NCI-H1092 treated with DMSO at 0.1 percent for 48 hours (cell line): ENCODE data around the gene MTMR8.
A peak's percentile ranks its signal among the peaks of the same experiment; 100 is the strongest.
"Not testable (repeated sequence)": the region's sequence is repeated elsewhere in the genome, so short reads cannot be mapped to it uniquely, and the experiment has no call there.

Source experiments
- DNase-seq: peaks from one replicate; lab custom pipeline; 2025; lab: John Stamatoyannopoulos, UW

The MTMR8 gene

GRCh38 chrX:64394874-64395567 lies at the start of gene MTMR8:
TSS of gene MTMR8 (minus strand) at chrX:64395452. CDS start at chrX:64395363, 89 bp downstream.
- peak; percentile 22 for DNase-seq

GRCh38 chrX:64439551-64439950 lies 44.3 kb upstream of the MTMR8 start:
- no peak for DNase-seq

GRCh38 chrX:64437665-64438064 lies 42.4 kb upstream of the MTMR8 start:
- DNase-seq = no peak

- no peak for DNase-seq
These were observed 42.0 kb upstream of the MTMR8 start for GRCh38 chrX:64437218-64437617.

- no peak for DNase-seq
These were observed 33.1 kb upstream of the MTMR8 start for GRCh38 chrX:64428371-64428770.

GRCh38 chrX:64427787-64428186 lies 32.5 kb upstream of the MTMR8 start:
- no peak for DNase-seq

GRCh38 chrX:64427281-64427680 lies 32.0 kb upstream of the MTMR8 start:
- no peak for DNase-seq

- not testable (repeated sequence) for DNase-seq
These were observed 14.5 kb upstream of the MTMR8 start for GRCh38 chrX:64409730-64410129.

- DNase-seq = no peak
These were observed 2.8 kb upstream of the MTMR8 start for GRCh38 chrX:64398088-64398487.

GRCh38 chrX:64395568-64395929 lies 297 bp upstream of the MTMR8 start:
- no peak for DNase-seq

GRCh38 chrX:64394059-64394873 lies 986 bp downstream of the MTMR8 start:
- DNase-seq = no peak

GRCh38 chrX:64389489-64389888 lies 5.8 kb downstream of the MTMR8 start:
- DNase-seq = no peak

GRCh38 chrX:64380789-64381188 lies 14.5 kb downstream of the MTMR8 start:
- not testable (repeated sequence) for DNase-seq

- no peak for DNase-seq
These were observed 15.3 kb downstream of the MTMR8 start for GRCh38 chrX:64379924-64380323.

- no peak for DNase-seq
These were observed 17.5 kb downstream of the MTMR8 start for GRCh38 chrX:64377753-64378152.

- DNase-seq = no peak
These were observed 43.2 kb downstream of the MTMR8 start for GRCh38 chrX:64352081-64352480.

- DNase-seq = no peak
These were observed 44.7 kb downstream of the MTMR8 start for GRCh38 chrX:64350521-64350920.

GRCh38 chrX:64350047-64350446 lies 45.2 kb downstream of the MTMR8 start:
- no peak for DNase-seq

GRCh38 chrX:64342811-64343210 lies 52.4 kb downstream of the MTMR8 start:
- DNase-seq = no peak

- DNase-seq = no peak
These were observed 57.0 kb downstream of the MTMR8 start for GRCh38 chrX:64338296-64338695.

- DNase-seq = no peak
These were observed 60.8 kb downstream of the MTMR8 start for GRCh38 chrX:64334467-64334866.

GRCh38 chrX:64330284-64330683 lies 65.0 kb downstream of the MTMR8 start:
- DNase-seq = no peak

GRCh38 chrX:64321507-64321906 lies 73.7 kb downstream of the MTMR8 start:
- no peak for DNase-seq

GRCh38 chrX:64313624-64314023 lies 81.6 kb downstream of the MTMR8 start:
- no peak for DNase-seq
